AG08395 (cell line): ENCODE data around the gene ZSCAN30.

Source experiments
- DNase-seq: peaks from one replicate; pipeline ENCODE4 v3.0.0; 2012; ENCODE audit warnings: mixed read lengths, low spot score

ZSCAN30 gene

GRCh38 chr18:35278969-35279368, 11.1 kb downstream of the ZSCAN30 start:
- no peak for DNase-seq

- no peak for DNase-seq
Measured at GRCh38 chr18:35278085-35278484, 11.9 kb downstream of the ZSCAN30 start.

- DNase-seq, result no peak
Measured at GRCh38 chr18:35277633-35278032, 12.4 kb downstream of the ZSCAN30 start.

GRCh38 chr18:35276267-35276666, 13.8 kb downstream of the ZSCAN30 start:
- DNase-seq, result no peak

- DNase-seq, result no peak
Measured at GRCh38 chr18:35271656-35272055, 18.4 kb downstream of the ZSCAN30 start.

- no peak for DNase-seq
Measured at GRCh38 chr18:35268821-35269220, 21.2 kb downstream of the ZSCAN30 start.

- DNase-seq, result no peak
Measured at GRCh38 chr18:35267809-35268208, 22.2 kb downstream of the ZSCAN30 start.

GRCh38 chr18:35267161-35267651, 22.8 kb downstream of the ZSCAN30 start:
- DNase-seq, result peak; percentile 6

- no peak for DNase-seq
Measured at GRCh38 chr18:35264409-35264808, 25.6 kb downstream of the ZSCAN30 start.

GRCh38 chr18:35256947-35257346, 33.1 kb downstream of the ZSCAN30 start:
- no peak for DNase-seq

GRCh38 chr18:35253655-35254287, 36.3 kb downstream of the ZSCAN30 start:
- DNase-seq, result no peak

- DNase-seq, result no peak
Measured at GRCh38 chr18:35252466-35252865, 37.6 kb downstream of the ZSCAN30 start.

- DNase-seq, result no peak
Measured at GRCh38 chr18:35248429-35248828, 41.6 kb downstream of the ZSCAN30 start.

- no peak for DNase-seq
Measured at GRCh38 chr18:35247412-35248249, 42.4 kb downstream of the ZSCAN30 start.

- no peak for DNase-seq
Measured at GRCh38 chr18:35246831-35247230, 43.2 kb downstream of the ZSCAN30 start.

- no peak for DNase-seq
Measured at GRCh38 chr18:35245719-35246317, 44.2 kb downstream of the ZSCAN30 start.

- no peak for DNase-seq
Measured at GRCh38 chr18:35244671-35245070, 45.4 kb downstream of the ZSCAN30 start.

GRCh38 chr18:35242426-35242825, 47.6 kb downstream of the ZSCAN30 start:
- no peak for DNase-seq

GRCh38 chr18:35241448-35241804, 48.6 kb downstream of the ZSCAN30 start:
- no peak for DNase-seq

- DNase-seq, result peak; percentile 98
Measured at GRCh38 chr18:35240664-35241447, 49.2 kb downstream of the ZSCAN30 start, which contains the start of gene ZNF397. ZNF397 (plus strand) TSS chr18:35241034; CDS start chr18:35242471, 1,437 bp downstream.

GRCh38 chr18:35239314-35239713, 50.7 kb downstream of the ZSCAN30 start:
- no peak for DNase-seq
